ENCODE data around the gene PPP4R3C.
"Not testable (repeated sequence)": the region's sequence is repeated elsewhere in the genome, so short reads cannot be mapped to it uniquely, and the experiment has no call there.

Gene PPP4R3C

GRCh38 chrX:27463187-27463586 lies at the start of gene PPP4R3C:
TSS of gene PPP4R3C (minus strand) at chrX:27463341. CDS start at chrX:27463296, 45 bp downstream.
- DNase-seq, result no peak

DNA sequence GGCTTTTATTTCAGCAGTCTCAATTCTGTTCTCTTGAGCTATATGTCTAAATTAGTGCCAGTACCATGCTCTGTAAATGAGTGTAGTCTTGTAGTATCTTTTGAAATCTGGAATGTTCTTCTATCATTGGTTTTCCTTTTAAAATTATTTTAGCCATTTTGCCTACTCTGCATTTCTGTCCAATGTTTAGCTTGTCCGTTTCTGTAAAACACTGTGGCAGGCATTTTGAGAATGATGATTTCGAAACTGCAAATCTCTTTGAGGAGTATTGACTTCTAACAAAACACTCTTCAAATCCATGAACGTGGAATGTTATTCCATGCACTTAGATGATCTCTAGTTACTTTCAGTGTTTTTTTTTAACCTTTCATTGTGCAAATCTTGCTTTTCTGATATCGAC lies 28.3 kb upstream of the PPP4R3C start:
- no peak for DNase-seq

- DNase-seq, result no peak
These were observed 2.9 kb upstream of the PPP4R3C start for GRCh38 chrX:27466051-27466450.

DNA sequence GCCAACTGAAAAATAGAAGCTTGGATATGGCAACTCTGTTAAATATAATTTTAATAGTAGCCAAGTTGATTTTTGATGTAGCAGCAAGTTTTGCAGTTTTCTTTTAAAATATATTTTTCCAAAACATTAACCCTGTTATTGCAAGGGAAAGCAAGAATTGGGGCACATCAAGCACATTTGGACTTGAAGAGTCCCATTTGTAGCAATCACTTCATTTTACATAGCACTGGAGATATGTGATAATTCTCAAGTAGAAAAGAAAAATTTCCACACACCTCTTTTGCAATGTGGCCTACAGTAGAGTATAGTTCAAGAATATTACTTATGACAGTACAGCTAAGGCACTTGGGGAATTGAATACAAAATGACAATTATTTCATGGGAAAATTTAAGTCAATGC lies 1.9 kb upstream of the PPP4R3C start:
- DNase-seq, result no peak

DNA sequence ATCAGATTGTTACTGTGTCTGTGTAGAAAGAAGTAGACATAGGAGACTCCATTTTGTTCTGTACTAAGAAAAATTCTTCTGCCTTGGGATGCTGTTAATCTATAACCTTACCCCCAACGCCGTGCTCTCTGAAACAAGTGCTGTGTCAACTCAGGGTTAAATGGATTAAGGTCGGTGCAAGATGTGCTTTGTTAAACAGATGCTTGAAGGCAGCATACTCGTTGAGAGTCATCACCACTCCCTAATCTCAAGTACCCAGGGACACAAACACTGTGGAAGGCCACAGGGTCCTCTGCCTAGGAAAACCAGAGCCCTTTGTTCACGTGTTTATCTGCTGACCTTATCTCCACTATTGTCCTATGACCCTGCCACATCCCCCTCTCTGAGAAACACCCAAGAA lies 4.0 kb downstream of the PPP4R3C start:
- not testable (repeated sequence) for DNase-seq

DNA sequence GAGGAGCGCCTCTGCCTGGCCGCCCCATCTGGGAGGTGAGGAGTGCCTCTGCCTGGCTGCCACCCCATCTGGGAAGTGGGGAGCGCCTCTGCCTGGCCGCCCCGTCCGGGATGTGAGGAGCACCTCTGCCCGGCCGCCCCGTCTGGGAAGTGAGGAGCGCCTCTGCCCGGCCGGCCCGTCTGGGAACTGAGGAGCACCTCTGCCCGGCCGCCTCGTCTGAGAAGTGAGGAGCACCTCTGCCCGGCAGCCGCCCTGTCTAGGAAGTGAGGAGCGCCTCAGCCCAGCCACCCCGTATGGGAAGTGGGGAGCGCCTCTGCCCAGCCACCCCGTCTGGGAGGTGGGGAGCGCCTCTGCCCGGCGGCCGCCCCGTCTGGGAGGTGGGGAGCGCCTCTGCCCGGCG lies 4.6 kb downstream of the PPP4R3C start:
- DNase-seq, result not testable (repeated sequence)

- DNase-seq, result no peak
These were observed 11.8 kb downstream of the PPP4R3C start for GRCh38 chrX:27451324-27451723.

DNA sequence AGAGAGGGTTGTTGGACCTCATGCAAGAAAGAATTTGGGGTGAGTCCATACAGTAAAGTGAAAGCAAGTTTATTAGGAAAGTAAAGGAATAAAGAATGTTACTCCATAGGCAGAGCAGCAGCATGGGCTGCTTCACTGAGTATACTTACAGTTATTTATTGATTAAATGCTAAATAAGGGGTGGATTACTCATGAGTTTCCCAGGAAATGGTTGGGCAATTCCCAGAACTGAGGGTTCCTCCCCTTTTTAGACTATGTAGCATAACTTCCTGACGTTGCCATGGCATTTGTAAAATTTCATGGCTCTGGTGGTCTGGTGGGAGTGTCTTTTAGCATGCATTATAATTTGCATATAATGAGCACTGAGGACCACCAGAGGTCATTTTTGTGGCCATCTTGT lies 16.7 kb downstream of the PPP4R3C start:
- DNase-seq, result no peak

GRCh38 chrX:27445438-27445837 lies 17.7 kb downstream of the PPP4R3C start:
- DNase-seq, result no peak

GRCh38 chrX:27444093-27444908 lies 18.8 kb downstream of the PPP4R3C start:
- DNase-seq, result no peak

DNA sequence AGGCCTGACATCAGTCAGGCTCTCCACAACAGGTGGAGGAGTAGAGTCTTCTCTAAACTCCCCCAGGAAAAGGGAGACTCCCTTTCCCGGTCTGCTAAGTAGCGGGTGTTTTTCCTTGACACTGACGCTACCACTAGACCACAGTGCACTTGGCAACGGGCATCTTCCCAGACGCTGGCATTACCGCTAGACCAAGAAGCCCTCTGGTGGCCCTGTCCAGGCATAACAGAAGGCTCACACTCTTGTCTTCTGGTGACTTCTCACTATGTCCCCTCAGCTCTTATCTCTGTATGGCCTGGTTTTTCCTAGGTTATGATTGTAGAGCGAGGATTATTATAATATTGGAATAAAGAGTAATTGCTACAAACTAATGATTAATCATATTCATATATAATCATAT lies 20.7 kb downstream of the PPP4R3C start:
- DNase-seq, result not testable (repeated sequence)

DNA sequence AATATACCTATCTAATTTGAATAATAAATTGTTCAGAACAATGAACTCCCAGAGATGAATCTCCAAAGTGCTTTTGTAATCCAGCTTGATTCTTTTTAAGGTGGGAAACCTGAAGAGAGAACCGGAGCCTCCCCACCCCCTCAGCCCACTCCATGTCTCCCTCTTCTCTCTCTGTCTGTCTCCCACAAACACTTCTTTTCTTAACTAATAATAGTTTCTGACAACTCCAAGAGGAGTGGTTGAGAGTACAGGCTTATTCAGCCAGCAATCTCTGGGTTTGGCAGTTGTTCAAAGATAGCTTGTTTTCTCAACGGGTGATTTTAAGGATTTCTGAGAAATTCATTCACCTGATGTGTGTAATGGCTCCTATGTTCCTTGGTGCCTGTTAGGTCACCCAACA lies 23.4 kb downstream of the PPP4R3C start:
- no peak for DNase-seq

- DNase-seq, result no peak
These were observed 24.2 kb downstream of the PPP4R3C start for GRCh38 chrX:27438937-27439336.

DNA sequence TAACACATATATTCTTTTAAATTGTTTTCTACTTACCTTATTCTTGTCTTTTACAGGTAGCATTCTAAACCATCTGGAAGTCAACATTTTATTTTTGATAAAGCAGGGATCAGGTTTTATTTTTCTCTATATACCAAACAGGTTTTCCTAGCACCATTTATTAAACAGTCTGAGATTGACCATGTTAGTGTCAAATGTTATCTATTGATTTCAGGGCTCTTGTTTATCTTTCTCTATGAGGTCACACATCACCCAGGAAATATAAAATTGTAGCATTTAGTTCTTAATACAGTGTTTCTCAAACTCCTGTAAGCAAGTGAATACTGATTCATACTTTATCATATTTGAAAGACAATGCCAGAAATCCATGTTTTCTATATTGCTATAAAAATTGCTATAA lies 28.1 kb downstream of the PPP4R3C start:
- DNase-seq, result no peak

Data from CD4-positive, alpha-beta T cell treated with Interleukin-4 for 1 hour (primary cell).